Effector CD4-positive, alpha-beta T cell (primary cell): Measurements from ENCODE around the gene CFAP99.
A peak's percentile ranks its signal among the peaks of the same experiment; 100 is the strongest.

ENCODE experiments used
- DNase-seq: peaks from one replicate; pipeline ENCODE4 v3.0.0-alpha.2; 2020

The CFAP99 gene

DNA sequence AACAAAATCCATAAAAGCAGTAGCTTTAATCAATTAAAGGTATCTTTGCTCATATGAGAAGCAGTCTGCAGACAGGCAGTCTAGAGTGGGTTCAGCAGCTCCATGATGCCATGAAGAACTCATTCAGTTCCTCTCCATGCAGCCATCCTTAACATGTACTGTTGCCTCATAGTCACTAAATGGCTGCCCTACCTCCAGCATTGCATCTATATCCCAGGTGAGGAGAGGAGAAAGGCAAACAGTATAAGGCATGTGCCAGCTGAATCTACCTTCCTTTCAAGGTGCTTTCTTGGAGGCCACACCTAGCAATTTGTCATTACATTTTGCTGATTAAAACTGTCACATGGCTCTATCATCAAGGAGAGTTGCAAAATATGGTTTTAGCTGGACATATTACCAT lies 13.2 kb downstream of the CFAP99 start:
- no peak for DNase-seq

DNA sequence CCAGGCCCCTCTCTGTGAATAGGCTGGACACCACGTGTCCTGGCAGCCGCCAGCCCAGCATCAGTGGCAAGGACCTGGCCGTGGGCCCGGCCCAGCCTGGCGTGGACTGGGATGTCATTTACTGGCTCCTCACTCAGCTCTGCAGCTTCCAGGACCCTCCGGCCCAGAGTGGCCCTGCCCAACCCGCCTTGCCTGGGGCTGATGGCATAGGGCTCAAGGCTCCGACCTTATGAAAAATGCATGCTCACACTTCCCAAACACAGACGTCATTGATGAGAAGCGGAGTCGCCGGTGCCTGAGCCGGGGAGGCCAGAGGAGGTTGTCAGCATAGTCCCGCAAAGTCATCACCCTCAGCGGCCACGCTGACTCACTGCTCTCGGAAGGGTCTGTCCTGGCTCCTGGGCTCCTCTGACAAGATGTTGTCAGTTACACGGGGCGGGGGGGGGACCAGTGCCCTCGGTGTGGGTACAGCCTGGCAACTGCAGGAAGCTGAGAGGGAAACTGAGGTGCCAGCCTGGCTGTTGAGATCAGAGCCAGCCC lies 14.3 kb downstream of the CFAP99 start:
- no peak for DNase-seq

DNA sequence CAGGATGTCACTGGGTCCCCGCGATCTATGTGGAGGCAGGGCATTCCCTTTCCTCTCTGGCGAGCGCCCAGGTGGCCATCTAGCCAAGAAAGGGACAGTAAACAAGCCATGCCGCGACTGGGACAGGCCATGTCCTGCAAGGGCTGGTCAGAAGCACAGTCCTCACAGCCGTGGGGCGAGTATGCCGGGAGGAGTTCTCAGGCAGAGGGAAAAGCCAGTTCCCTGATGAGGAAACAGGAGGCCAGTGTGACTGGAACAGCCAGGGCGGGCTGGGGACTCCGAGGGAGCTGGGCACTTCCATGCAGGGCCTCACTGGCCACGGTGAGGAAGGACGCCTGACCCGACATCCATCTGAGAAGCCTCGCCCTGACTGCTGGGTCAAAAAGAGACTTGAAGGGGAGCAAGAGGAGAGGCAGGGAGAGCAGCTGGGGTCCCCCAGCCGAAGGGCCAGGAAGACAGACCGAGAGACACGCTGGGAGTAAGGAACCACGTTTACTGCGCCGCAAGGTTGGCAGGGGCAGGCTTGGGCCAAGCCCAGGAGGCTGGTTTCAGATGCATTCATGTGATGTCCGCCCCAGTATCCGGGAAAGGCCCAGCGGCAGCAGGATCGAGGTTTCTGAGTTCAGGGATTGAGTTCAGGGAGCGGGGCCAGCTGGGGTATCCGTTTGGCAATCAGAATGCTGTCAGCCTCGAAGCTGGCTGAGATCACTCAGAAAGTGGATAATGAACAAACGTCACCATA lies 15.0 kb downstream of the CFAP99 start:
- DNase-seq, result no peak

DNA sequence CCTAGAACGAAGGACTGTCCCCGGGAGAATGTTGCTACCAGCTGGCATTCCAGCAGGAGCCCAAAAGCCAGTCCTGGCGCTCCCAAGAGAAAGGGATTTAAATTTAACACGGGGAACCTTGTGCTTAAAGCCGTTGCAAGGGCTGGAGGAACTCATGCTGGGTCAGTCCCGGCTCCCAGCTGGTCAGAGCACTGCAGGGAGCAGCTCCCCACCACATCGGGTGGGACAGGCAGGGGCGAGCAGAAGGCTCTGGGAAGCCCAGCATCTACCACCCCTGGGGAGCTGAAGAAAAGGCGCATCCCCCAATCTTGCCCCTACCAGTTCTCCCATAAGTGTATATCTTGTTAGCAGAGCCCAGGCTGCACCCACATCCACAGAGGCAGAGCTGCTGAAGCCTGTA lies 15.7 kb downstream of the CFAP99 start:
- no peak for DNase-seq

DNA sequence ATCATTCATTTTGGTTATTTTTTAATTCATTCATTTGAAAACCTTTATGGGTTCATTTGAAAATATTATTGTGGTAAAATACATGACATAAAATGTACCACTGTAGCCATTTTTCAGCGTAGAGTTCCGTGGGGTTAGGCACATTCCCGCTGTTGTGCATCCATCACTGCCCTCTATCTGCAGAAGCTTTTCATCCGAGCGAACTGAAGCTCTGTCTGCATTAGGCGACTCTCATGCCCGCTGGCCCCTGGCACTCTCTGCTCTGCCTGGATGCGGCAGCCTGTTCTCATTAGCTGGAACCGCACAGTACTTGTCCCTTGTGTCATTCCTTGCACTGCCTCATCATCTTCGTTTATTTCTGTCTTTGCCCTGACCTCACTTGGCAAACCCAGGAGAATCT lies 17.5 kb downstream of the CFAP99 start:
- DNase-seq, result no peak

DNA sequence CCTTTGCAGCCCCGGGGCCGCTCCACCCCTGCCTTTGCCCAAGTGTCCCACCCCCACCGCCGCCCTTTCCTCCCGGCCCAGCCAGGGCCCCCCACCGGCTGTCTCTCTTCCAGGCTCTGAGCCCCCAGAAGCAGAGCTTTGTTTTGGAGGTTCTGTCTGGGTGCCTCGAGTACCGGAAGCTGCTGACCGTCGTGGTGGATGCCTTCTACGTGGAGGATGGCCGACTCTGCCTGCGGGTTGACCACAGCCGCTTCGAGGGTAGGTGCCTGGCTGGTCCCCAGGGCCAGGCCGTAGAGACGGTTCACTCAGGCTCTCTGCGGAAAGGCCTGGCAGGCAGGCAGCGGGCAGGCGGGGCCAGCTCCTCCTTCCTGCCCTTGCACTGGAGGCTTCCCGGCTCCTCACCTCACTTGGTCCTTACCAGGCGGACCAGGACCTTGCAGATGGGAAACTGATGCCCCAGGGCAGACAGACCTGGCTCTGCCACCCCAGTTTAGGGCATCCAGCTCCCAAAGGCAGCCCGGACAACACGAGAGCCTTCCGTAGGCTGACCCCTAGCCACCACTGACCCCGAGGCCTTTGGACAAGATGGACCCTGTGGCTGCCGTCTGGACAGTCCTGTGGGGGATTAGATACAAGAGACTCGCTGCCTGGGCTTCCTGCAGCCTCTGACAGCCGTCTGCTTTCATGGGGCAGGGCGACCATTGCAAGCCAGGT lies 18.2 kb downstream of the CFAP99 start:
- no peak for DNase-seq

DNA sequence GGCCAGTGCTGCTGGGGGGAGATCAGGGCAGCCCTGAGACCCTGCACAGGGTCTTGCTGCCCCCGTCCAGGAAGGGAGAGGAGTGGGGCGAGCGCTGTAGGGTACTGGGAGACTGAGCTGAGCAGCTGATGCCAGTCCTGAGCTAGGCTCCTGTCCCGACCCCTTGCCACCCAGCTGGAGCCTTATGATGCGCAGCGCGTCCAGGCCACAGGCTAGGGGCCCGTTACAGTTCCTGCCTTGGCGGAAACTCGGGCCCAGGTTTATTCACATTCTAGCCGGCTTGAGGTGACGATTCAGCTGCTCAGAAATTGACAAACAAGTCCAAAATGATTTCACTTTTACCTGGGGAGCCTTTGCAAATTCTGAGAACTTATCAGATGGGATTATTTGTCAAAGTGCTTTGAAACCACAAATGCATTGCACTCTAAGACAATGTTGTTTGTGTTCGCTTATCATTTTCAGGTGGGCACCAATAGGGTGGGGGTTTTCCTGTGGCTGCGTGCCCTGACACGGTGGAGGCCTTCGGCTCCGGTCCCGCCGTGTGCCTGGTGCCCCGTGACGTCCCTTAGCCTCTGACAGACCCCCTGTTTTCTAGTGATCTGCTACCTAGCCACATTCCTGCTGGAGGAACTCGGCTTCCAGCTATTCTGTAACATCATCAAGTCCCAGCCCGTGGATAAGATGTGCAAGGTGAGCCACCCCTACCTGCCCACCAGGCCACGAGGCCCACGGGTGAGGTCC lies 18.9 kb downstream of the CFAP99 start:
- no peak for DNase-seq

DNA sequence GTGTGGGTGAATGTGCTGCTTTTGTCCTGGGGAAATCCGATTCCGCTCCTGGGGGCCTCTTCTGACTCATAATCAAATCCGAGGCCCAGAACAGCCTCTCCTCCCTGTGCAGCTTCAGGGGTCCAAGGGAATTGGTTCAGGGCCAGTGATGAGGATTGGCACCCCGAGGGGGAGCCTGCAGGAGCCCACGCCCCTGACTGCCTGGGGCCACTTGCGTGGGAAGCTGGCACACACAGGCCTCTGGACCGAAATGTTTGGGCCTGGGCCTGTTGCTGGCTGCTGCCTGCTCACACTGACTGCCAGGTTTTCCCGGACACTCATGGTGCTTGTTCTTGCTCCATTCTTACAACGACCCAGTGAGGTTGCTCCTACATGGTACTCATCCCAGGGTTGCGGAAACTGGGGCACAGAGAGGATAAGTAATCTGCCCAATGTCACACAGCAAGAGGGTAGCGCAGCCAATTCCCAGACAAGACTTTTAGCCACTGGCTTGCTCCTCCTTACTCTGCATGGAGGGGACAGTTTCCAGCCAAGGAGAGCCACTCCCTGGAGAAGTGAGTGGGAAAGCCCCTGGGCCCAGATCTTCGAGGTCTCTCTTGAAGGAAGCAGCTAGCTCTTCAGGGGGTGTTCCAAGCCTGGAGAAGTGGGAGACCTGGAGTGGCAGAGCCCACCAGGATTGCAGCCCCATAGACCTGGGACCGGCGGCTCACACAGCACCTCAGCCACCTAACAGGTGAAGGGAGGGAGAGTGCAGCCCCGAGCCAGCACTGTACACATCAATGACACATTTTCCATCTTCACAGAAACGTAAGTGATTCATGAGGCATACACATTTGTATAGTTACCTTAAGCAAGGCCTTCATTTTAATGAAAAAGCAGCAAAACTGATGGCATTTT lies 20.3 kb downstream of the CFAP99 start:
- no peak for DNase-seq

DNA sequence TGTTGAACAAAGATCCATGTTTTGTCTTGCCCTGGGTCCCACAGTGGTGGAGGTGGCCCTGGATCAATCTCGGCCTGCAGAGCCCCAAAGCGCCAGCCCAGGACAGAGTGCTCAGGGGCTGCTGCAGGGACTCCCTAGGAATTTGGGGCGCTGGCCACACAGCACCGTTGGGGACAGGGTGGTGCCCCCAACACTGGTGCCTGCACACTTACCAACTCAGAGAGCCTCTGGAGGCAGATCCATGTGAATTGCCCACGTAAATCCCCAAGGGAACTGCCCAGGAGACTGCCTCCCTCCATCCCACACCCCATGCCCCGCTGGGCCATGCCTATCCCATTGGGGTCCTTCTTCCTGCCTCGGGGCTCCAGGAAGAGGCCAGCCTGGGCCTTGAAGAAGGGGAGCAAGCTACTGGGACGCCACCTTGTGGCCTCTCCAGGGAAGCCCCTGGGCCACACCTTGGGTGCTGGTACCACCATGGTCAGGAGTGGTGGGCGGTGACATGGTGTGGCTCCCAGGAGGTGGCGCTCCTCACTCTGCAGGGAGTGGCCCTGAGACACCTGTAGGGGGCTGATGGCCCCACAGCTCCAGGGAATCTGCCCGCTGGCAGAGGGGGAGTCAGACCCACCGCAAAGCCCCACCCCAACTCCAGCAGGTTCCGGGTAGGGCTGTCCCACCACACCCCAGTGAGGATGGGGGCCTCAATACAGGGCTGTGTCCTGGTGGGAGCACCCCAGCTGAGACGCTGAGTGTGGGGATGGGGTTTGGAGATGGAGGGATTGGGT lies 22.8 kb downstream of the CFAP99 start:
- peak; percentile 55 for DNase-seq

DNA sequence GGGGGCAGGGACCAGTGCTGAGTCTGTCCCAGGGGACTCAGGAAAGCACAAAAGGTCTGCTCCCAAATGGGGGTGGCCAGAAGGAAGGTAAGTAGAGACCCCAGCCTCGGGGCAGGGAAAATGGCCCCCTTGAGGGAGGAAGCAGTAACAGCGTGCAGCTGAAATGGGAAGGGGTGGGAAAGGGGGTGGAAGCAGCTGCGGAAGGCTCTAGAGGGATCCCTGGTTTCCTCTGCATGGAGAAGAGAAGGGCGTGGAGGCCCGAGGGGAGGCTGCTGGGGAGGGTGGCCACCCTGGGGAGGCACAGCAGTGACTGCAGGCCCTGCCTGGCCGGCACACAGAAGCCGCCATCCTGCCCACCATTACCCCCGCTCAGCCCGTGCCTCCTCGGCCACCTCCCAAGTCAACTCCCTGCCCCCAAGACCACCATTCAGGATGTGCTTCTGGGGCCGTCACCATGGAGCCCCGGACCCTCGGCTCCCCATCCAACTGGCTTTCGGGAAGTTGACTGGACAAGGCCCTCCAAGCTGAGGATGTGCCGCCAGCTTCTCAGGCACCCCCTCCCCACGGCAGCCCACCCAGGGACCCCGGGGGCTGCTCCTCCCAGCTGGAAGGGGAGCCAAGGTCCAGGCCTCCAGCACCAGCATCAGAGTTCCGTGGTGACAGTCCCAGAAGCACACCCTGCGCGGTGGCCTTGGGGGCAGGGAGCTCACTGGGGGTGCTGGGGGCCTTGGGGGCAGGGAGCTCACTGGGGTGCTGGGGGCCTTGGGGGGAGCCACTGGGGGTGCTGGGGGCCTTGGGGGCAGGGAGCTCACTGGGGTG lies 23.6 kb downstream of the CFAP99 start:
- no peak for DNase-seq

DNA sequence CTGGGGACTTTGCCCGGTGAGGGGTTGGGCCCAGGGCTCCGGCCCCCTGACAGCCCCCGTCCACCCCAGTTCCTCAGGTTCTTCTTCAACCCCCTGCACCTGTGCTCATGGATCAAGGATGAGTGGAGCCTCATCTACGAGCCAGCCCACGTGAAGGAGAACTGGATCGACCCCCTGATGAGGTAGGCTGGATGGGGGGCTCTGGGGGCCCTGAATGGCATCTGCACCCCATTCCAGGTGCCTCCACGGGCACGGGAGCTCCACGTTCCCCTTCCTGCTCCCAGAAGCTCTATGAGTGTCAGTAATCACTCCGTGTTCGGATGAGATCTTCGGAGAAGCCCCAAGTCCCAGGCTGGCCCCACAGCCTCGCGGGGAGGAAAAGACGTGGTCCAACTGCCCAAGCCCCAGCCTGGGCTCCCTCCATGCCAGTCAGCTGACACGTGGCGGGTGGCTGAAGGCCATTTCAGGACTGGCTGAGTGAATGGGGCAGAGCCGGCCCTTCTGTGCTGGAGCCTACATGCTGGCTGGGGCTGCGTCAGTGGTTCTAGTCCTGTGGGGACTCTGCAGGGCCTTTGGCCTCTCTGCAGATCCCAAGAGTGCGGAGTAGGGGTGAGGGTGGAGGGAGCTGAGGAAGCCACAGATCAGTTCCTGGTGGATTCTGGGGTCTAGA lies 24.4 kb downstream of the CFAP99 start:
- DNase-seq, result no peak

DNA sequence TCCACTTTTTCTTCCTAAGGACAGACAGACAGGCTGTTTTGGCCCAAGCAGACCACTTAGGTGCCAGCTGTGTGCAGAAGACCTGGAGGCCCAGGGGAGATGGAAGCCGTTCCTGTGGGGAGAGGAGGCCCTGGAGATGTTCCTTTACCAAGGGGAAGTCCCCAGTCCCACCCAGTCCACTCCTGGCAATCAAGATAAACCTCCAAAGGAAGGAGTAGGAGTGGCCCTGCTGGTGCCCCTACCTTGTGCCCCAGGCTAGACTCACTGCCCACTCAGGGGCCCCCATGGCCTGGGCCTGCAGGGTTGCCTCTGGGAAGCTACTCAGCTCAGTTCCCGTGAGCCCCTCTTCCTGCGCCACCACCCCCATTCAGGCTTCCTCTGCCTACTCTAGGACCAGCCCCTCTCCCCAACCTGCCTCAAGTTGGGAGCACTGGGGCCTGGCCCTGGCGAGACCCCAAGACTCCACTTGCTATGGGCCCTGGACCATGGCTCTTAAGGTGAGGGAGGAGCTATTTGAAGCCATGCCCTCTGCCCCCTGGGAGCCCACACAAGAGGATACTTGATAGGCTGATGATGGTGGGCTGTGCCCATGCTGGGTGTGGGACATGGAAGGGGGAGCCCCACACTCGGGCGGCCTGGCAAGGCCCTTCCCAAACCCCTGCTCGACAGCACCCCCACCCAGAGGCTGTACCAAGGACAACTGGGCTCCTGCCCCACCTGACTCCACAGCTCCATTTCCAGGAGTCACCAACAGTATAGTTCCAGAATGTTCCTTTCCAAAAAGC lies 25.4 kb downstream of the CFAP99 start:
- no peak for DNase-seq

DNA sequence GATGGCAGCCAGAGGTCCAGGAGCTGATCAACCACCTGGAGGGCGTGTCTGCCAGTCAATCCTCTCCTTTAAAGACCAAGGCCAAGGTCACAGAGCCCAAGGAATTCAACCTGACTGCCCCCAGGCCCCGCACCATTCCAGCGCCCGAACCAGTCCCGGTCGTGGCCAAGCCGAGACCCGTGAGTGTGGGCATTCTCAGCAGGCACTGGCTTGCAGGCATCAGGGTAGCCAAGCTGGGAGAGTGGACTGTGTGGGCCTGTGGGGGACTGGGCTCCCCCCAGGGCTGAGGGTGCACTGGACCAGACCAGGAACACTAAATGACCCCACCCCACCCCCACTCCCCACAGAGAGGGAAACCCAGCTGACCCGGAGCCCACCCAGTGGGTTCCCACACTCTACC lies 26.4 kb downstream of the CFAP99 start:
- no peak for DNase-seq

DNA sequence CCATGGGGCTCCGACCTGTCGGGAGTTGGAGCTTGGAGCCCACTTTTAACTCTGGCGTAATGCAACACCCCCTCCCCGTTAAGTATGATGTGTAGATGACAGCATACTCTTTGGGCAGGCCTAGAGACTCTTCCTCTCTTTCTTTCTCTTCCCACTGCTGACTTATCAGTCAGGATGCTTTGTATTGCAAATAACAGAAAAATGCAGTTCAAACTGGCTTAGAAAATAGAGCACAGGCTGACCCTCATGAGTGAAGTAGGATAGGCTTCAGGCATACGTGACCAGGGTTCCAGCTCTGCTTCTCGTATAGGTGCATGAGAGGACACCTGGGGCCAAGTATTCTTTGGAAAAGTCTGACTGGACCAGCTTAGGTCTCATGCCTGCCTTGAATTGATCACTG lies 26.8 kb downstream of the CFAP99 start:
- DNase-seq, result no peak

DNA sequence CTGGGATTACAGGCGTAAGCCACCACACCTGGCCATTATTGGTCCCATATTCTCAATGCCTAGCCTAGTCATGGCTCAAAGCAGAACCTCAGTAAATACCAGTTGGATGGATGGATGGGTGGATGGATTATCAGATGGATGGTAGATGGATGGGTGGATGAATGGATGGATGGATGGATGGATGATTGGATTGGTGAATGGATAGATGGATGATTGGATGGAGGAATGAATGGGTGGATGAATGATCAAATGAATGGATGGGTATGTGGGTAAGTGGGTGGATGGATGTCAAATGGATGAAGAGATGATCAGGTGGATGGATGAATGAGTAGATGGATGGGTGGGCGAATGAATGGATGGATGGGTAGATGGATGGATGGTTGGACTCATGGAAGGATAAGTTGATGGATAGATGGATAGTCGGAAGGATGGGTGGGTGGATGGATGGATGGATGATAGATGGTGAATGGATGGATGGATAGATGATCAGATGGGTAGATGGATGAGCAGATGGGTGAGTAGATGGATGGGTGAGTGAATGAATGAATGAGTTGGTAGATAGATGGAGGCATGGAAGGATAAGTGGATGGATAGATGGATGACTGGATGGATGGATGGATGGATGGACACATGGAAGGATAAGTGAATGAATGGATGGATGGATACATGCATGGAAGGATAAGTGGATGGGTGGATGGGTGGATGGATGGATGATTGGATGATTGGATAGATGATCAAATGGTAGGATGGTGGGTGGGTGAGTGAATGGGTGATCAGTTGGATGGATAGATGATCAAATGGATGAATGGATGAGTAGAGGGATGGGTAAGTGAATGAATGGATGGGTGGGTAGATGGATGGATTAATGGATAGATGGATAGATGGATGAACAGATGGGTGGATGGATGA lies 28.2 kb downstream of the CFAP99 start:
- DNase-seq, result no peak

DNA sequence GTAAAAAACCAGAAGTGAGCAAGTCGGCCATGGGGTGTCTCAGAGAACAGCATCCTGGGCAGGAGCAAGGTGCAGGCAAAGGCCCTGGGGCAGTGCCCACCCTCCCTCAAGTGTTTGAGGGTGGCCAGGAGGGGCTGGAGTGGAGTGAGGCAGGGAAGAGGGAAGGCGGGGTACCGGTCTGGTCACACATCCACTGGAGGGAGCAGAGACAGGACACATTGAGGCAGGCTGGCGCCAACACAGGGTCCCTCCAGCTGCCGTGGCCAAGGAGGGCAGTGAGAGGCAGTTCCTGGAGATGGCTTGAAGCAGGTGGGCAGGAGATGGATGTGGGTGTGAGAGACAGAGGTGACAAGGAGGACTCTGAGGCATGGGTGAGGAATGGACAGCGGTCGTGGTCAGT lies 29.8 kb downstream of the CFAP99 start:
- no peak for DNase-seq

DNA sequence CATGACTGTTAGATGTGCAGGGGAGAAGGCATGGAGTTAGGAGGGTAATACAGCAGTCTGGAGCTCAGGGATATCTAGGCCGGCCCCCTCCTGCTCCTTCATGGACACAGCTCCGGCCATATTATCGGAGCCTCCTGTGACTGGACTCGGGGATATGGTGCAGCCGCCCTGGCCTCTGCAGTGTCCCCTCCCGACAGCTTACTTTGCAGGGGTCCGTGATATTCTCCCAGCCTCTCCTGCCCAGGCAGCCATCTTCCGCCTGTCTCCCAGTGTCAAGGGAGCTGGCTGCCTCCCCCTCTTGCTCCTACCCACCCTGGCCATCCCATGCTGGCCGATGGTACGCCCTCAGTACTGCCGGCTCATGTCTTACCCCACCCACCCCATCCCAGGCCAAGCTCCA lies 30.3 kb downstream of the CFAP99 start:
- no peak for DNase-seq
